ENCODE results near the gene KAT2B.
A peak's percentile ranks its signal among the peaks of the same experiment; 100 is the strongest.

KAT2B gene

DNA sequence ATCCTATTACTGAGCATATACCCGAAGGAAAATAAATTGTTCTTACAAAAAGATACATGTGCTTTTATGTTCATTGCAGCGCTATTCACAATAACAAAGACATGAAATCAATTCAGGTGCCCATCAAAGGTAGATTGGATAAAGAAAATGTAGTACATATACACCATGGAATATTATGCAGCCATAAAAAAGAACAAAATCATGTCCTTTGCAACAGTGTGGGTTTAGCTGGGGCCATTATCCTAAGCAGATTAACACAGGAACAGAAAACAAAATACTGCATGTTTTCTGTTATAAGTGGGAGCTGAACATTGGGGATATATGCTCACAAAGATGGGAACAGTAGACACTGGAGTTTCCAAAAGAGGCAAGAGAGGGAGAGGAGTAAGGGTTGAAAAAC is 103.3 kb downstream of the KAT2B start:
- DNase-seq (ENCODE audit: low spot score) = no peak

GRCh38 chr3:20145874-20146273 is 105.6 kb downstream of the KAT2B start:
- no peak for DNase-seq (ENCODE audit: low spot score)

DNA sequence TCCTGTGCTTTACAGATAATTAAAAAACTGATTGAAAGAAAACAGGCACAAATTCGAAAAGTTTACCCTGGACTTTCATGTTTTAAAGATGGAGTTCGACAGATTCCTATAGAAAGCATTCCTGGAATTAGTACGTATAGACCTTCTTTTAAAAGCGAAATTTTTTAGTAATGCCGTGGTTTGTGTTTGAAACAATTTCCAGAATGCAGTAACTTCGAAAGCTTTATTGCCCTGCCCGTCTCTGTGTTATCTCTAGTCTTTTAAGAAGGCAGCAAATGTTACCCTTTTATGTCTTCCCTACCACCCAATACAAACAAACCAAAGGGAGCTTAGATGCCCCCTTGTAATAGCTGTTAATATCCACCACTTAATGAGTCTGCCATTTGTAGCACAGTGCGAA is 106.1 kb downstream of the KAT2B start:
- DNase-seq (ENCODE audit: low spot score) = no peak

GRCh38 chr3:20147361-20147760 is 107.1 kb downstream of the KAT2B start:
- DNase-seq (ENCODE audit: low spot score) = no peak

DNA sequence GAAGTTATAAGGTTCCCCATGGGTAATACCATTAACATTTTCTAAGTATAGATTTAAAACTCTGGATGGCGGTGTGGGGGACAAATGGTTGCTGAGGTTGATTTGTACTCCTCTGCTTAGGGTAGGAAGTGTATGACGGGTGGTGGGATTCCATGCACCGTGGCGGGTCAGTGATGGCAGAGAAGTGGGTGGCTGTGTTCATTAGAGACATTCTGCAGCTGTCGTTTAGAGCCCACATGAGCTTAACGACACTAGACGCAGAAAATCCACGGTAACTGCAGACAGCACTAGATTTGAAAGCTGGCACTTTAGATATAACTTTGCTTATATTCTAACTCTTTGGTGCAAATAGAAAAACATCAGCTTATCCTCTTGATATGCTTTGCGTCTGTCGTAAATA is 108.2 kb downstream of the KAT2B start:
- DNase-seq (ENCODE audit: low spot score) = no peak

GRCh38 chr3:20154078-20154477 is 113.8 kb downstream of the KAT2B start:
- no peak for DNase-seq (ENCODE audit: low spot score)

DNA sequence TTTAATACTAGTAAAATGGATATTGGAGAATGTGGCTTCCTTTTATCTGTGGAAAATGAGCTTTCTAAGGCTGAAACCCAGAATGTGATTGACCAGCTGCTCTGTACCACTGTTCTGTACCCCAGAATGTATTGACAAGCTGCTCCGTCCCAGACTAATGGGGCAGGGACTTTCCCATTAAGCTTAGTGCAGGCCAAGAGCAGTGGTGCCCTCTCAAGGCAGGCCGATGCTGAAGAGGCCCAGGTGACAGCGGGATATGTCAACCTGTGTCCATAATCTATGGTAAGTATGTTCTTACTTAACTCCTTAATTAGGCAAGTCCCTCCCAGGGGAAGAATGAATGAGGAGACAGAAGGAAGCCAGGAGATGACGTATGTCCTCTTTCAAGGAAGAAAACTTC is 114.7 kb downstream of the KAT2B start:
- no peak for DNase-seq (ENCODE audit: low spot score)

DNA sequence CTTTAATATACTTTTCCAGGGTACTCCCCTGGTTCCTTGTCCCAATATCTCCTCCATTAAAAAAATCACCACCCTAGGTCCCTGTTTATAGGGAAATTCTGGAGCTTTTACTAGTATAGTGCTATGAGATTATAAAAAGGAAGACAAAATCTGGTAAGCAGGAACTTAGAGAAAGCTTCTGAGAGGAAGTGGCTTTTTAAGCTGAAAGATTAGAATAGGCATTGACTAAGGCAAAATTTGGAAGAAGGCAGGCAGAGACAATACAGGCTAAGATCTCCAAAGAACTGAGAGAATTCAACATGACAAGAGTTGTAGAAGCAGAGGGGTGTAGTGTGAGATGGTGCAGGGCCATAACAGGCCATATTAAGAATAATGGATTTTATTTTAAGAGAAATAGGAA is 120.0 kb downstream of the KAT2B start:
- DNase-seq (ENCODE audit: low spot score) = no peak

- DNase-seq (ENCODE audit: low spot score) = no peak
These were observed 121.5 kb downstream of the KAT2B start for GRCh38 chr3:20161714-20162113.

DNA sequence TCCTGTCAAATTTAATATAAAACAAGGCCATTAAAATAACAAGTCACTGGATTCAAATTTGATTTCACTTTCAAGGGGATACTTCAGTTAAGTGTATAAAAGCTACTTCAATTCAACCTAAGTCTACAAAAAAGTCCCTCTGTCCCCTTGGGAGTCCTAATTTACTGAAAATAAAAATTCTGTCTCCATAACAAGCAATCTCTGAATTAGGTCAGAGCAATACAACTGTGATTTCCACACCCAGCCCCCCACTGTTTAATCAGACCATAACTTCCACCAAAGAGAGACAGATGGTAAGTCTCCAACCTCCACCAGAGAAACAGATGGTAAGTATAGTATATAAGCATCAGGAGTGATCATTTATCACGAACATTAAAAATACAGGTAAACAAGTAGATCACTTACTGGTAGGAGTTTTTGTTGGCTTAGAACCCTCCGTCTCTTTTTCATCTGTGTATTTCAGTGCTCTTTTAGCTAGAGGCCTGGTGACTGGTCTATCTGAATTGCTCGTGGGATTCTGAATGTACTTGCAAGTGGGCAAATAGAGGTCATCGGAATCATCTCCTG is 133.7 kb downstream of the KAT2B start:
- DNase-seq (ENCODE audit: low spot score) = no peak

- DNase-seq (ENCODE audit: low spot score) = no peak
These were observed 141.0 kb downstream of the KAT2B start for GRCh38 chr3:20181276-20181675.

DNA sequence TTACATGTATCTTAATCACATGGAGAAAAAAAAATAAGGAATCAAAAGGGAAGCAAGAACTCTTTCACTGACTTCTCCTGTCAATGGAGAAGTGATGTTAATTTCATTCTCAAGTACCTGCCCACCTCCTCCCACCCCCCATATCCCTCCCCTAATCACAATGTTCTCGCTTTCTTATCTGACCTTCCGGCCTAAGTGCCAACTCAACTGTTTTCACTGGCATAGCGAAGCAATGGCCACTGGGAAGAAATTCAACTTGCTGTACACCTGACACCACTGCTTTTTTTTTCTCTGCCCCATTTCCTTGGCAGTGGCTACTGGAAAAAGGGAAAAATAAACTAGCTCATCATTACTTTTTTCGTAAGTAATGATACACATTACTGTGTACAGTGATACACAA is 142.0 kb downstream of the KAT2B start:
- no peak for DNase-seq (ENCODE audit: low spot score)

- peak; percentile 47 for DNase-seq (ENCODE audit: low spot score)
These were observed 145.1 kb downstream of the KAT2B start for GRCh38 chr3:20185331-20185678.

- DNase-seq (ENCODE audit: low spot score) = peak; percentile 97
These were observed 145.7 kb downstream of the KAT2B start, which contains the start of gene SGO1 for GRCh38 chr3:20185679-20186599. SGO1 (minus strand) TSS chr3:20186206; CDS start chr3:20184027, 2,179 bp downstream.

DNA sequence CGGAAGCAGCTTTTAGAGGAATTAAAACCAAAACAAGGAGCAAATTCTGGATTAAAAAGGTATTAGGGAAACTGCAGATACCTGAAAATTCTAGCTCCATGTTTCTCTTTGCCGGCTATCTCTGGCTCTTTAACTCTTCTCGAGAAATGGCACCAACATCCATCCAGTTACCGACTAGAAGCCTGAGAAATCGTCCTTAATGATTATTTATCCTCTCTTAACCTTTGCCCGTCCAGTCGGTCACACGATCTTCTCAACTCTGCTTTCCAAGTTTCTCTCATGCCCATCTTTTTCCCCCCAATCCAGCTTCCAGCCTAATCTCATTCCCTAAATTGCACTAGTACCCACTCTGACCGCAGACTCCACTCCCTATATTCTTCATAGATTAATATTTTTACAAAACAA is 146.4 kb downstream of the KAT2B start:
- DNase-seq (ENCODE audit: low spot score) = peak; percentile 27

GRCh38 chr3:20190991-20191390 is 150.7 kb downstream of the KAT2B start:
- DNase-seq (ENCODE audit: low spot score) = no peak

GRCh38 chr3:20194793-20195460 is 154.7 kb downstream of the KAT2B start:
- DNase-seq (ENCODE audit: low spot score) = no peak

DNA sequence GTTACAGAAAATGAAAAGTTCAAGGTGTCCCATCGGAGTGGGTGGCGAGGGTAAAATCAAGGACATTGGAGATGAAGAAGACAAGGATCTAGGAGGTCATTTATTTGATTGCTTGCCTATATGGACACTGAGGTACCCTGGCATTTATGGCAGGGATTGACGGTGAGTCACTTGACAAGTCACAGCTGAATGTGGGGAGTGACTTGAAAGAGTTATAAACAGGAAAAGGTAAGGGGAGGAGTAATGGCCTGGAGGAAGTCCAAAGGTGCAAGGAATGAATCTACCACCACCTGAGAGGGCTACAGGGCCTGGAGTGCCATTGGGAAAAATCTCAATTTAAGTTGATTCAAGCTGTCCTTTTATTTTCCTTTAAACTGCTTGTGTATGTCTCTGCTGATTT is 157.5 kb downstream of the KAT2B start:
- DNase-seq (ENCODE audit: low spot score) = no peak

- no peak for DNase-seq (ENCODE audit: low spot score)
These were observed 160.9 kb downstream of the KAT2B start for GRCh38 chr3:20201143-20201542.

All from RKO (cell line).